Raji (cell line): ENCODE data around the gene CPXM1.

Source experiments
- POLR2A ChIP-seq: IDR thresholded peaks from 2 replicates; pipeline ENCODE4 v1.6.1; 2011; ENCODE audit warnings: low read depth, low read length, control low read depth; ENCODE audit not compliant: insufficient read depth

The CPXM1 gene

DNA sequence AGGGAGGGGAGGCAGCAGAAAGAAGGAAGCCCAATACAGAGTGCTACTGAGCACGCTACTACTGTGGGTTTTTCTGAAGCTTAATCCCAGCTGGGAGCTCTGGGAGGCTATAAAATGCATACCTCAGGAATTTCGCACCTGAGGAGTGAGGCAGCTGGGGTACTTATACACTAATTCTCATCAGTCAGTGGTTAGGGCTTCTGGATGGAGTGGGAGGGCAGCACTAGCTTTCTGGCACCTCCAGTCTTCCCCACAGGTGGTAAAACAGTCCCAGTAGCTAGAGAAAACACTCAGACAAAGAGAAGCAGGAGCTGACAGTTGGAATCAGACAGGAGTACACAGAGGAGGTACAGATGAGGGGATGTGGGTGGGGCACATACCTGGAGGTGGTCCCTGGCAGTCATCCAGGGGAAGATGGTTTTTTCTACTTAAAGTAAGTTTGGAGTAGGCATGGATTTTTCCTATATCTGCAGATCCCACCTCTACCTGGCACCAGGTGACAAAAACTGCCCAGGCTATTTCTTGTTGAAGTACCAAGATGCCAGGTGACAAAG lies 37.8 kb downstream of the CPXM1 start:
- no peak for TF ChIP-seq POLR2A

DNA sequence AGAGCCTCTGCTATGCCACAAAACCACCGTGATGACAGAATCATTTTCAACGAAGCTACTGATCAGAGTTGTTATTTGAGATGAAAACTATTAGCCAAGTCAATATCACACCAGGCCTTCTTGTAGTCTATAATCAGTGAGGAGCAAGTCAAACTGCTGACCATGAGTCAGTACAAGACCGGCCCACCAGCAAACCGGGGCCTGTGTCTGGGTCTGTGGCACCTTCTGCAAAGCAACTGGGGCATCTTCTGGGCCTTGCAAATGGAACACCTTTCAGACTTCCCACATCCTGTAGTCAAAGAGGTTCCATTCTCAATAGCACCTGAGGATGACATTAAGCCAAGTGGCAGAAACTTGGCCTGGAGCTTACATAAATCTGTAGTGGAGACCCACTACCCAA lies 38.5 kb downstream of the CPXM1 start:
- no peak for TF ChIP-seq POLR2A

DNA sequence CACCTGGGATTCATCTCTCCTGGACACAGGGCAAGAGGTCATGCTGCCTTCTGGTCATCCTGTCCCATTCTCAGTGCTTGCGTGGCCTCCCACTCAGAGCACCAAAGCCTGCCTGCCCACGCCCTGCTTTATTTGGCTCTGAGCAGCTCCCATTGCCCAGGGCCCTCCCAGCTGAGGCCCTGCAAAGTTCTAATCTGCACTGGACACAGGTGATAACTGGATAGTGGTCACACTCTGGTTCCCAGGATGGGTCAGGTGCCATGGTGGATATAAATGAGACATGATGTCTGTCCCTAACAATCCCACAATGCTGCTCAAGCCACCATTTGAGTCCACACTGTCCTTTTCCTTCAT lies 39.5 kb downstream of the CPXM1 start:
- no peak for TF ChIP-seq POLR2A

DNA sequence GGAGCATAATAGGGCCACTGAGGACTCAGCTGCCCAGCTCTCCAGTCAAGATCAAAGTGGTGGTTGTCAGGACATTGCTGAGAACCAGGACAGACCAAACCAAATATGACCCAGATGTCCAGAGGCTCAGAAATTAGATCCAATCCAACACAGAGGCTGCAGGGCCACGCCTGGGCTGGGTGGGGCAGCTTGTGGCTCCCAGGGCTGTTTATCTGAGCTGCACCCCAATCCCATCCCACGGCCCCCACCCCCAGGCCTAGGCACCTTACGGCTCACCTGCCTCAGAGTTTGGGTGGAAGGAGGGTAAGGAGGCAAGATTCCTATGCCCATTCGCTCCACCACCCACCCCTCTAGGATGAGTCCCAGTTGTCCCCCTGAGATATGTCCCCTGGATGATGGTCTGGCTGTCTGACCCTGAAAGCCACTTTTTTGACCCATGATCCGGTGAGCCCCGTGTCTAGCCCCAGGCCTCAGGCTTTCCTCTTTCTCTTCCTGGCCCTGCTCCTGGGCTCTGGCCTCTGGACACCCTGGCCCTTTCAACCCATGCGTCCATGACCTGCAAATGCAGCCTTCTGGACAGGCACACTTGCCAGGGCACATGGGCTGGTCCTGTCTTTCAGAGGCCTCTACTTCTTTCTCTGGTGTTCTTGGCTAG lies 40.0 kb downstream of the CPXM1 start:
- TF ChIP-seq POLR2A = no peak

- TF ChIP-seq POLR2A = no peak
Measured at GRCh38 chr20:2759603-2760296, 40.7 kb downstream of the CPXM1 start.

- TF ChIP-seq POLR2A = no peak
Measured at GRCh38 chr20:2759143-2759542, 41.3 kb downstream of the CPXM1 start.

GRCh38 chr20:2757969-2758368 lies 42.5 kb downstream of the CPXM1 start:
- TF ChIP-seq POLR2A = no peak

GRCh38 chr20:2757001-2757400 lies 43.4 kb downstream of the CPXM1 start:
- no peak for TF ChIP-seq POLR2A

DNA sequence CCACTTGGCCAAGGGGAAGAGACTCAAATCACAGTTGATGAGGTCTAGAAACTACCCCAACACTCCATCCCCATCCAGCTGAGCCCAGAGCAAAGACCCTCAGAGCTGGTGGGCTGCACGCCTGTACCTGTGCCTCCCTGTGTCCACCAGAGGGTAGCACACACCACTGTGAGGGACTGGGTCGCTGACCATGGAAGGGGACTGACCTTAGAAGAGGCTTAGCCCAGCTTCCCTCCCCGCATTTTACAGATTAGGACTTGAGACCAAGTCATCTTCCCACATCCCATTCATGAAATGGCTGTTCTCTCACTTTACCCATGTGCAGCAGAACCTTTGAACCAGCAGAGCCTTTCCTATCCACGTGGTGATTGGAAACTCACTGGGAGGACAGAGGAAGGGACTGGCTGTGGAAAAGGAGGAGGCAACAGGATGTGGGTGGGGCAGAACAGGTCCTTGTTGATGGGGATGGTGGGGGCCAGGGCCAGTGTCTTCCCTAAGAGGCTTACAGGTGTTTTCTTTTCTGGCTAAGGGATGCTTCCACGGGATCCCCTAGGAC lies 44.3 kb downstream of the CPXM1 start:
- TF ChIP-seq POLR2A = no peak

DNA sequence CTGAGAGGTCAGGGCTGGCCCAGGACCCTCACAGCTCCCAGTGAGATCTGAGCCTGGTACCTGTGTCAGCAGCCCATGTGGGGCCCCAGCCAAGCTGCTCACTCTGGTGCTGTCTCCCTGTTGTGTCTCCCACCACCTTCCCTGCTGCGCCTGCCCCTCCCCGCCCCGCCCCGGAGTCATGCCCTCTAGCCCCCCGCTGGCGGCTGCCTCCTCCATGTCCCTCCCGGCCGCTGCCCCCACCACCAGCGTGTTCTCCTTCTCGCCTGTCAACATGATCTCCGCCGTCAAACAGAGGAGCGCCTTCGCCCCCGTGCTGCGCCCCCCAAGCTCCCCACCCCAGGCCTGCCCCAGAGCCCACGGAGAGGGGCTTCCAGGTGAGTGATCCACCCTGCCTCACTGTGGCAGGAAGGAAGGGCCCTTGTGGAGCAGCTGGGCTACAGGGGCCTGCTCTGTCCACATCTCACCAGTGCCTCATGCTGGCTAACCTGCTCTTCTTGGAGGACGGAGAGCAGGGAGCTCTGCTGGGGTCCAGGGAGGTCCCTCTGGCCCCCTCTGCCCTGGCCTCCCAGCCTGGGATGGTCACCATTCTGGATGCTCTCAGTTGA lies 44.9 kb downstream of the CPXM1 start:
- TF ChIP-seq POLR2A = no peak

- TF ChIP-seq POLR2A = no peak
Measured at GRCh38 chr20:2754424-2754823, 46.0 kb downstream of the CPXM1 start.

DNA sequence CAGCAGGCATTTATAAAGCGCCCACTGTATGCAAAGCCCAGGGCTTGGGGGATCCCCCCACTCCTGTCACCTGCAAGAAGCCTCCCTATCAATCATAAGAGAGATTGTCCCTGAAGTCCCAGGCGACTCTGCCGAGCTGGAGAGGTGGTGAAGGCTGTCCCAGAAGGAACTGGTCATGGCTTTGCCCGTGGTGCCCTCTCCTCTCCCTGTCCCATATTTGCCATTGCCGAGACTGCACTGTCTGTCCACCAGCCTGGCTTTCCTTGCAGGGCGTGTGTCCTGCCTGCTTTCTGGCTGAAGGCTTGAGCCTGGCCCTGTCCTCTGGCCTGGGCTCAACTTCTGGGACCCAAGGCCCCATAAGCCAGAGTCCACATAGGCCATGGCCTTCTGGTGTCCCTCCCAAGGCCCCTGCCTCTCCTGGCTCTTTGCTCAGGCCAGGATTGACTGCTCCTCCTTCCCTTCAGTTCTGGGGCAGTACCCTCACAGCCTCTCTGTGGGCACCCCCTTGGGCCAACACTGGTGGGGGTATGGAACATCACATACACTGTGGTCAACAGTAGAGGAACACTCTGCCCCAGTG lies 46.9 kb downstream of the CPXM1 start:
- TF ChIP-seq POLR2A = no peak

- no peak for TF ChIP-seq POLR2A
Measured at GRCh38 chr20:2752567-2753460, 47.6 kb downstream of the CPXM1 start.

DNA sequence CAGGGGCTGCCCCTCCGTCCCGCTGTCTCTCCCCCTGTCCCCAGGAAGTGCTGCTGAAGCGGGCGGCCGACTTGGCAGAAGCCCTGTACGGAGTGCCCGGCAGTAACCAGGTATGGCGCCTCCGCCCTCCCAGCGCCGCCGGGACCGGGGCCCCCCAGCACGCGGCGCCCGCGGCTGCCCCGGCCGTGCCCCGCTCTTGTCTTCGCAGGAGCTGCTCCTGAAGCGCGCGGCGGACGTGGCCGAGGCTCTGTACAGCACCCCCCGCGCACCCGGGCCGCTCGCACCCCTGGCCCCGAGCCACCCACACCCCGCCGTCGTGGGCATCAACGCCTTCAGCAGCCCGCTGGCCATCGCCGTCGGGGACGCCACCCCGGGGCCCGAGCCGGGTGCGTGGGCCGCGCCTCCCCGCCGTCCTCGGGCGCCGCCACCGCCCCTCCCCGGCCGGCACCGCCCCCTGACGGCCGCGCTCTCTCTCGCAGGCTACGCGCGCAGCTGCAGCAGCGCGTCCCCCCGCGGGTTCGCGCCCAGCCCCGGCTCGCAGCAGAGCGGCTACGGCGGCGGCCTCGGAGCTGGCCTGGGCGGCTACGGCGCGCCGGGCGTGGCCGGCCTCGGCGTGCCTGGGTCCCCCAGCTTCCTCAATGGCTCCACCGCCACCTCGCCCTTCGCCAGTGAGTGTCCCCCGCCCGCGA lies 48.4 kb downstream of the CPXM1 start:
- no peak for TF ChIP-seq POLR2A
